Measurements from ENCODE around the gene DNAJB8.

Gene DNAJB8

GRCh38 chr3:128493570-128494366 lies 27.1 kb upstream of the DNAJB8 start:
- no peak for DNase-seq (ENCODE audit: low read depth in 2 of 2)

DNA sequence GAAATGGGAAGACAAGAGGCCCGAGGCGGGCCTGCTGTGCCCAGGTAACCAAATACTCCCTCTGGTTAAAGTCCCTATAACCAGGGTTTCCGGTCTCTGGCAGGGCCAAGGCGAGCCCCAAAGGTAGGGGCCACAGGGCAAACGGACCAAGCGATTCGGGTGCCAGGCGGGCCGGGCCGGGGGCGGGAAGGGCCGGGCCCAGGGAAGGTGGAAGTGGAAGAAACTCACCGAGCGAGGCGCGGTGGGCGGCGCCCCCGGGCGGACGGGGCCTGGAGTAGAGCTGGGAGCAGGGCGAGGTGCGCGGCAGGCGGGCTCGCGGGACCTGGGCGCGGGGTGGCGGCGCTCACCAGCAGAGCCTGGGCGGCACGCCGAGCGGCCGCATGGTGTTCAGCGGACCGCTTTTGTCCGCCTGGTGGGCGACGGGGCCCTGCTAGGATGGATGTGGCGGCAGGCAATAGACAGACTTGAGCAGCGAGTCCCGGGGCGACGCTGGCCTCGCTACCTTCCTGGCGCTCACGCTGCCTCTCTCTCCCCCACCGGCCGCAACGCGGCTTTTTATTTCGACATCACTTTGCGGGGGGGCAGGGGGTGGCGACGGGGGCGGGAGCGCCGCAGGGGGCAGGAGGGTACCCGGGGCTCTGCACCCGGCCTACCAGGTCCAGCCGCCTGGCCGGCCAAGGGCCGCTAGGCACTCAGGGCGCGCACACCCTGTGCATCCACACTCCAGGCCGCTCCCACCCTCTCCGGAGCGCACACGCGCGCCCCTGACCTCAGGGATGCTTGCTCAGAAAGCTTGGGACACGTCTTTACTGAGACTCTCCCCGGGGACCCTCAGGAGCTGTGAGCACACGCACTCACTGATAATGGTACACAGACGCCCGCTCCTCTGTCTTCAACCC lies 26.2 kb upstream of the DNAJB8 start, which contains the start of gene GATA2:
GATA2 (minus strand) TSS at position 531 of the 899 bp plus-strand sequence. CDS start 6,170 bp downstream, outside the sequence.
- no peak for DNase-seq (ENCODE audit: low read depth in 2 of 2)

GRCh38 chr3:128491941-128492670 lies 25.4 kb upstream of the DNAJB8 start:
- DNase-seq (ENCODE audit: low read depth in 2 of 2) = no peak

DNA sequence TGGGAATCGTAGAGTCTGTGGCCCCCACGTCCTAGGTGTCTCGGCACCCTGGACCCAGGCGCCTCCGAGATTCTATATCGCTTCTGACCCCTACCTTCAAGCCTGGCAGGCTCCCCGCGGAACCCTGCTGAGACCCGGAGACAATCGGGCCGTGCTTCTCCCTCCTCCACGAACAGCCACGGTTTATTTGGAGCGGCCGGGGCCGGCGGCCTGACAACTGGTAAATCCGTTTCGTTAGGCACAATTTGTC lies 24.9 kb upstream of the DNAJB8 start:
- DNase-seq (ENCODE audit: low read depth in 2 of 2) = no peak

GRCh38 chr3:128490915-128491690 lies 24.4 kb upstream of the DNAJB8 start:
- no peak for DNase-seq (ENCODE audit: low read depth in 2 of 2)

GRCh38 chr3:128490650-128490914 lies 23.9 kb upstream of the DNAJB8 start:
- DNase-seq (ENCODE audit: low read depth in 2 of 2) = no peak

DNA sequence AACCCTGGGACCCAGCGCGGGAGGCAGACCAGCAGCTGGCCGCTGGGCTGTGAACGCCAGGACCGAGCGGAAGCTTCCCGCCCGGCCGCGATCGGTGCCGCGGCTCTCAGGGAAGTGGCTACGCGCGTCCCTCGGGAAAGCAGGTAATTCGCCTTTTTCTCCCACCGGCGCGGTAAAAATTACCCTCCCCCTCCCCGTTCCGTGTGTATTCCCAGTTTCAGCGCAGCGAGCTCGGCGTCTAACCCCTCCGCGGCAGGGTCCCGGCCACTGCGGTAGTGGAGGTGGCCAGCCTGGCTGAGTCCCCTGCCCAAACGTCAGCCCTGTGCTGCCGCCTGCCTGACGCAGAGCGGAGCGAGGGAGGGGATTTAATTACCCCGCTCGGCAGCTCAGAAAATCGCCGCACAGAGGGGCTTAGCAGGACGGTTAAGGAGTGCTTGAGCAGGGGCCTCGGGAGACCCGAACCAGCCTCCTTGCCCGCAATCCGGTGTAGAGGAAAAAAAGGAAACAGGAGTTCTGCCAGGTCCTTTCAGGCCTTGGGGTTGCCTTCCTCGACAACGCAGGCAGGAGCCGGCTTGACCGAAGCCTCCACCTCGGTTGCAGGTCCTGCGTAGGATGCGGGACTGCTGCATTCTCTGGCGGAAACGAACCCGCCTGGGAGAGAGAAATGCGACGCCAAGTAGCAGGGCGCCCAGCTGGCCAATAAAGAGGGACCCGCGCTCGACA lies 23.4 kb upstream of the DNAJB8 start:
- no peak for DNase-seq (ENCODE audit: low read depth in 2 of 2)

DNA sequence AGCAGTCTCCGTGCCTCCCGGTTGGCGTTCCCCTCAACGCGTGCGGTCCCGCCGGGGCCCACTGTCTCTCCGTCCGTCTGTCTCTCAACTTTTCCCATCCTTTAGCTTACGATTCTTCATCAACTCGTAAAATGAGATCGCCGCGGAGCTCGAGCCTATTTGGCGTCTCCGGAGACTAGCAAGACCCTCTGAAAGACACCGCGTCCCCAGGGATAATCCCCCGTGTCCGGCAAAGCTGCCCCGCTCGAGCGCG lies 22.9 kb upstream of the DNAJB8 start:
- DNase-seq (ENCODE audit: low read depth in 2 of 2) = no peak

GRCh38 chr3:128488991-128489673 lies 22.4 kb upstream of the DNAJB8 start:
- no peak for DNase-seq (ENCODE audit: low read depth in 2 of 2)

DNA sequence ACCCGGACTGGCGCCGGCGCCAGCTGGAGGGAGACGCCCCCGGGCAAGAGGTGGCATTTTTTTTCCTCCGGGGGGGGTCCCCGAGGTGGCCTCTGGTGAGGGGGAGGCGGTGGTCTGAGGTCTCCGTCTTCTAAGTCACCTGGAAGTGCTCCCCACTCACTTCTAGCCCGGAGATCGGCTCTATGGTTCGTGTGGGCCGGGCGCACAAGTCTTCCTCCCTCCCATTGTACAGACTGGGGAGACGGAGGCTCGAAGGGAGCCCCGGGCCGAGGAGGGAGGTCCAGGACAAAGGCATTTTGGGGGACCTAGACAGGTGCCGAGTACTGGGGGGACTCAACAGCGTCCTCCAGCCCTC lies 21.9 kb upstream of the DNAJB8 start:
- DNase-seq (ENCODE audit: low read depth in 2 of 2) = no peak

- no peak for DNase-seq (ENCODE audit: low read depth in 2 of 2)
These were observed 21.3 kb upstream of the DNAJB8 start for GRCh38 chr3:128487813-128488635.

DNA sequence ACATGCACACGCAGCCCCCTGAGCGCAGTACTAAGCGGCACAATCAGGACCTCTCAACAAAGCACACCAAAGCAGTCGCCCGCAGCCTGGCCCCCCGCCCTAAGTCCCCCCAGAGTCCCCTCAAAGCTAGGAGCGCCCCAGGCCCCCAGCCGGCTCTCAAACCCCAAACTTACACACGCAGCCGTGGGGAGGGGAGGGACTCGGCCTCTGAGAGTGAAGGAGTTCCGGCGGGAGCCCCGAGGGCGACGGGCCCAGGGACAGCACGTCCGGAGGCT lies 20.8 kb upstream of the DNAJB8 start:
- no peak for DNase-seq (ENCODE audit: low read depth in 2 of 2)

DNA sequence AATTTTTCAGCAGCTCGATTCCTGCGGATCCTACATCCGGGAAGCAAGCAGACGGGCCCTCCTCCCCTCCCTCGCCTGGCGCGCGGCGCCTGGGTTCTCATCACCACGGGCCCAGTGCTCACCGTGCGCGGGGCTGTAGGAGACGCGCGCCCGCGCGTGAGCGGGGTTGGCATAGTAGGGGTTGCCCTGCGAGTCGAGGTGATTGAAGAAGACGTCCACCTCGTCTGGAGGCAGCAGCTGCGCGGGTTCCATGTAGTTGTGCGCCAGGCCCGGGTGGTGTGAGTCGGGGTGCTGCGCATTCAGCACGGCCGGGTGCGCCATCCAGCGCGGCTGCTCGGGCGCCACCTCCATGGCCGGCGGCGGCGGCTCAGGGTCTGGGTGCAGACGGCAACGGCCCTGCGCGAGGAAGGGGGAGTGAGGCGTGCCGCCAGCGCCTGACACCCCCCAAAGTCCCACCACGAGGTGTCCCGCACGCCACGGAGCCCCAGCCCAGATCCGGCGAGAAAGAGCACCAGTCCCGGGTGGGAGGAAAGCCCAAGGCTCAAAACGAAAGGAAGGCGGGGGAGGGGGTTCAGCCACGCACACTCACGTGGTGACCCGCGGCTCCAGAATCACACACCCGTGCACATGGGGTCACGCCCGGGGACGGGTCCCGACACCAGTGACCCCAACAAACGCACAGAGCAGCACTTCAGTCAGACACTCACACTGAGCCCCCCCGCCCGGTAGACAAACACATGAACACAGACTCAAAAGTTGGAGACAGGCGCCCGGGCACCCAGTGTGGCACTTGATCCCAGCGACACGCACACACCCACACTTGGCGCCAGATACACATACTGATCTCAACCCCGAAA lies 20.2 kb upstream of the DNAJB8 start:
- no peak for DNase-seq (ENCODE audit: low read depth in 2 of 2)

GRCh38 chr3:128486205-128486628 lies 19.5 kb upstream of the DNAJB8 start:
- DNase-seq (ENCODE audit: low read depth in 2 of 2) = no peak

- no peak for DNase-seq (ENCODE audit: low read depth in 2 of 2)
These were observed 18.9 kb upstream of the DNAJB8 start for GRCh38 chr3:128485282-128486204.

- no peak for DNase-seq (ENCODE audit: low read depth in 2 of 2)
These were observed 18.0 kb upstream of the DNAJB8 start for GRCh38 chr3:128484404-128485281.

DNA sequence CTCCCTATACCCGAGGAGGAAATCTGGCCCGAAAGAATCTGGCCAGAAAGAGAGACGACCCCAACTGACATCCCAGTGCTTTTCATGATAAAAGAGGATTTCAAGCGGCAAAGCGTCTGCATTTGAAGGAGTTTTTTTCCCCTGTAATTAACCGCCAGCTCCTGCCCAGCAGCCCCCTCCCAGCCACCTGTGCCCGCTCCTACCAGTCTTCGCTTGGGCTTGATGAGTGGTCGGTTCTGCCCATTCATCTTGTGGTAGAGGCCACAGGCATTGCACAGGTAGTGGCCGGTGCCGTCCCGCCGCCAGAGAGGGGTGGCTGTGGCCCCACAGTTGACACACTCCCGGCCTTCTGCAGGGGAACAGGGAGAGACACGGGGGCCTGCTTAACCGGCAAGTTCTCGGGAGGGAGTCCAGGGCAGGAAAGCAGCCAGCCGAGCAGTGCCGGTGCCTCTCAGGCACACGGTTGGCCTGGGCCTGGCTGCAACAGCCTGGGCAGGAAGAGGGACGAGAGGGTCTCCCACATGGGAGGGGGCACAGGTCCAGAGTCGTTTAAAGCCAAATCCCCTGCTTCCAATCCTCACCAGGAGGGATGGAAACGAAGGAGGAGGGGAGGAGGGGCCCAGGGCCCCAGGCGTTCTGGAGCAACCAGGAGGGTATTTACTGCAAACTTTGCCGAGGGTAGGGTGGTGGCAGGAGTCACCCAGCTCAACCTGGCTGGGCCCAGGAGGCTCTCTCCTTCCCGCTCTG lies 17.1 kb upstream of the DNAJB8 start:
- DNase-seq (ENCODE audit: low read depth in 2 of 2) = no peak
